Neural cell (in vitro differentiated cells): ENCODE data around the gene PPP1R3G.

ENCODE experiments used
- EZH2 ChIP-seq: fragments of 200-600, 300-800 bp; shearing (Covaris generic), sonication (generic); IDR thresholded peaks from 2 replicates; pipeline ENCODE4 v1.6.1; 2014; ENCODE audit warnings: antibody characterized with exemption, low read length, borderline replicate concordance, mild to moderate bottlenecking; ENCODE audit not compliant: insufficient read depth, poor library complexity, severe bottlenecking
- POLR2AphosphoS5 ChIP-seq: IDR thresholded peaks from 2 replicates; pipeline ENCODE4 v1.6.1; 2012
- TAF1 ChIP-seq: IDR thresholded peaks from 2 replicates; pipeline ENCODE4 v1.6.1; 2012; ENCODE audit warnings: low read depth
- TF ChIP-seq, protein P1 (sequence below): fragments of 450-650 bp; IDR thresholded peaks from 2 replicates; pipeline ENCODE4 v1.5.1; 2014; ENCODE audit warnings: antibody characterized with exemption, mild to moderate bottlenecking, moderate library complexity; ENCODE audit not compliant: poor library complexity, severe bottlenecking
- TF ChIP-seq, protein P2 (sequence below): IDR thresholded peaks from 2 replicates; pipeline ENCODE4 v1.6.1; 2012; ENCODE audit warnings: borderline replicate concordance

DNA sequence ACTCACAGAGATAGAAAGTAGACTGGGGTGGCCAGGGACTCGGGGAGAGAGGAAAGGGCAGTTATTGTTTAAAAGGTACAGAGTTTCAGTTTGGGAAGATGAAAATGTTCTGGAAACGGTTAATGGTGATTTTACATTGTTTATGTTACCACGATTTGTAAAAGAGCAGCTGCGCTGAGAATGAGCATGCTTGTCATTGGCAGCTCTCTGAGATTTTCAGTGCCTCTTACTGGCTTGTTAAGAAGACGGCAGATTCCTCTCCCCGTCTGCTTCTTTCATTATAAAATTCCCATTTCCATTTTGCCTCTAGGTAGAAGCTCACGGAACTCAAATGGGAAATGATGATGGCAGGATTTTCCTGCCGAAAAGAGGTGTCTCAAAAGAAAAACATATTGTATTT lies 39.7 kb upstream of the PPP1R3G start:
- TF ChIP-seq TAF1 (no peak), POLR2AphosphoS5 (no peak), EZH2 (no peak)
- TF ChIP-seq, protein P1, sequence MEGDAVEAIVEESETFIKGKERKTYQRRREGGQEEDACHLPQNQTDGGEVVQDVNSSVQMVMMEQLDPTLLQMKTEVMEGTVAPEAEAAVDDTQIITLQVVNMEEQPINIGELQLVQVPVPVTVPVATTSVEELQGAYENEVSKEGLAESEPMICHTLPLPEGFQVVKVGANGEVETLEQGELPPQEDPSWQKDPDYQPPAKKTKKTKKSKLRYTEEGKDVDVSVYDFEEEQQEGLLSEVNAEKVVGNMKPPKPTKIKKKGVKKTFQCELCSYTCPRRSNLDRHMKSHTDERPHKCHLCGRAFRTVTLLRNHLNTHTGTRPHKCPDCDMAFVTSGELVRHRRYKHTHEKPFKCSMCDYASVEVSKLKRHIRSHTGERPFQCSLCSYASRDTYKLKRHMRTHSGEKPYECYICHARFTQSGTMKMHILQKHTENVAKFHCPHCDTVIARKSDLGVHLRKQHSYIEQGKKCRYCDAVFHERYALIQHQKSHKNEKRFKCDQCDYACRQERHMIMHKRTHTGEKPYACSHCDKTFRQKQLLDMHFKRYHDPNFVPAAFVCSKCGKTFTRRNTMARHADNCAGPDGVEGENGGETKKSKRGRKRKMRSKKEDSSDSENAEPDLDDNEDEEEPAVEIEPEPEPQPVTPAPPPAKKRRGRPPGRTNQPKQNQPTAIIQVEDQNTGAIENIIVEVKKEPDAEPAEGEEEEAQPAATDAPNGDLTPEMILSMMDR = no peak
- TF ChIP-seq, protein P2, sequence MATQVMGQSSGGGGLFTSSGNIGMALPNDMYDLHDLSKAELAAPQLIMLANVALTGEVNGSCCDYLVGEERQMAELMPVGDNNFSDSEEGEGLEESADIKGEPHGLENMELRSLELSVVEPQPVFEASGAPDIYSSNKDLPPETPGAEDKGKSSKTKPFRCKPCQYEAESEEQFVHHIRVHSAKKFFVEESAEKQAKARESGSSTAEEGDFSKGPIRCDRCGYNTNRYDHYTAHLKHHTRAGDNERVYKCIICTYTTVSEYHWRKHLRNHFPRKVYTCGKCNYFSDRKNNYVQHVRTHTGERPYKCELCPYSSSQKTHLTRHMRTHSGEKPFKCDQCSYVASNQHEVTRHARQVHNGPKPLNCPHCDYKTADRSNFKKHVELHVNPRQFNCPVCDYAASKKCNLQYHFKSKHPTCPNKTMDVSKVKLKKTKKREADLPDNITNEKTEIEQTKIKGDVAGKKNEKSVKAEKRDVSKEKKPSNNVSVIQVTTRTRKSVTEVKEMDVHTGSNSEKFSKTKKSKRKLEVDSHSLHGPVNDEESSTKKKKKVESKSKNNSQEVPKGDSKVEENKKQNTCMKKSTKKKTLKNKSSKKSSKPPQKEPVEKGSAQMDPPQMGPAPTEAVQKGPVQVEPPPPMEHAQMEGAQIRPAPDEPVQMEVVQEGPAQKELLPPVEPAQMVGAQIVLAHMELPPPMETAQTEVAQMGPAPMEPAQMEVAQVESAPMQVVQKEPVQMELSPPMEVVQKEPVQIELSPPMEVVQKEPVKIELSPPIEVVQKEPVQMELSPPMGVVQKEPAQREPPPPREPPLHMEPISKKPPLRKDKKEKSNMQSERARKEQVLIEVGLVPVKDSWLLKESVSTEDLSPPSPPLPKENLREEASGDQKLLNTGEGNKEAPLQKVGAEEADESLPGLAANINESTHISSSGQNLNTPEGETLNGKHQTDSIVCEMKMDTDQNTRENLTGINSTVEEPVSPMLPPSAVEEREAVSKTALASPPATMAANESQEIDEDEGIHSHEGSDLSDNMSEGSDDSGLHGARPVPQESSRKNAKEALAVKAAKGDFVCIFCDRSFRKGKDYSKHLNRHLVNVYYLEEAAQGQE = no peak
